Esophagus muscularis mucosa (tissue), 3 donors: Measurements from ENCODE around the gene SLC32A1.
A peak's percentile ranks its signal among the peaks of the same experiment; 100 is the strongest.

ENCODE experiments used
- CTCF ChIP-seq, 3 experiments: fragments of 200-600 bp in 2 of 3; fragments of 450-650 bp in 1 of 3; sonication (generic) in 2 of 3; IDR thresholded peaks; one replicate each; pipeline ENCODE4 v1.5.1; 2017 to 2019; ENCODE audit warnings: antibody characterized with exemption in 3 of 3, mild to moderate bottlenecking in 2 of 3, moderate library complexity in 1 of 3
- POLR2A ChIP-seq: fragments of 450-650 bp; IDR thresholded peaks from one replicate; pipeline ENCODE4 v1.6.1; 2017; ENCODE audit warnings: antibody characterized with exemption, moderate library complexity, mild to moderate bottlenecking, low read depth

- TF ChIP-seq CTCF (IDR thresholded peaks at IDR 0.05) (peak; percentile 56 to 61 (median 61)), POLR2A (no peak)
Observed at GRCh38 chr20:38751360-38751976, 27.2 kb downstream of the SLC32A1 start.
